GM21390 (cell line): ENCODE data around the gene SCP2D1.

ENCODE experiments used
- ATAC-seq: cut with Tn5 transposase; IDR thresholded peaks from one replicate; pipeline ENCODE4 v1.9.1; 2021; ENCODE audit not compliant: unreplicated experiment

SCP2D1 gene

GRCh38 chr20:18811904-18812303 is 1.7 kb upstream of the SCP2D1 start:
- no peak for ATAC-seq

GRCh38 chr20:18815194-18815942 is 1.8 kb downstream of the SCP2D1 start:
- no peak for ATAC-seq

- no peak for ATAC-seq
Observed at GRCh38 chr20:18822832-18823231, 9.2 kb downstream of the SCP2D1 start.

- ATAC-seq, result no peak
Observed at GRCh38 chr20:18831830-18832499, 18.4 kb downstream of the SCP2D1 start.

GRCh38 chr20:18832546-18833200 is 19.1 kb downstream of the SCP2D1 start:
- no peak for ATAC-seq

GRCh38 chr20:18835466-18836256 is 22.1 kb downstream of the SCP2D1 start:
- no peak for ATAC-seq

GRCh38 chr20:18837718-18838117 is 24.1 kb downstream of the SCP2D1 start:
- no peak for ATAC-seq

GRCh38 chr20:18839507-18840247 is 26.1 kb downstream of the SCP2D1 start:
- no peak for ATAC-seq

- ATAC-seq, result no peak
Observed at GRCh38 chr20:18840248-18840645, 26.7 kb downstream of the SCP2D1 start.

GRCh38 chr20:18845017-18845416 is 31.4 kb downstream of the SCP2D1 start:
- ATAC-seq, result no peak

GRCh38 chr20:18847226-18847755 is 33.7 kb downstream of the SCP2D1 start:
- ATAC-seq, result no peak

- no peak for ATAC-seq
Observed at GRCh38 chr20:18849131-18849530, 35.5 kb downstream of the SCP2D1 start.

GRCh38 chr20:18851629-18852028 is 38.0 kb downstream of the SCP2D1 start:
- ATAC-seq, result no peak

- ATAC-seq, result no peak
Observed at GRCh38 chr20:18852318-18852717, 38.7 kb downstream of the SCP2D1 start.

- ATAC-seq, result no peak
Observed at GRCh38 chr20:18853216-18853615, 39.6 kb downstream of the SCP2D1 start.

- ATAC-seq, result no peak
Observed at GRCh38 chr20:18853946-18854646, 40.5 kb downstream of the SCP2D1 start.

- ATAC-seq, result no peak
Observed at GRCh38 chr20:18855882-18856281, 42.3 kb downstream of the SCP2D1 start.

GRCh38 chr20:18856873-18857272 is 43.3 kb downstream of the SCP2D1 start:
- no peak for ATAC-seq

- ATAC-seq, result no peak
Observed at GRCh38 chr20:18857640-18858039, 44.1 kb downstream of the SCP2D1 start.

- ATAC-seq, result no peak
Observed at GRCh38 chr20:18858816-18859215, 45.2 kb downstream of the SCP2D1 start.
